Memory B cell (primary cell): ENCODE results near the gene SARDH.
A peak's percentile ranks its signal among the peaks of the same experiment; 100 is the strongest.
"Not testable (repeated sequence)": the region's sequence is repeated elsewhere in the genome, so short reads cannot be mapped to it uniquely, and the experiment has no call there.

ENCODE experiments used
- ATAC-seq: fragments of 150-1000 bp; cut with Tn5 transposase; 2 replicates; pipeline ENCODE4 v1.10.0; 2021; ENCODE audit warnings: low read depth, mild to moderate bottlenecking, moderate library complexity
- DNase-seq, 2 donors: peaks; one replicate each; pipeline ENCODE4 v3.0.0; 2022; ENCODE audit warnings: low spot score in 2 of 2
- H3K27ac Mint-ChIP-seq: one replicate; pipeline ENCODE4 v1.8.0; 2022; ENCODE audit warnings: mild to moderate bottlenecking, moderate library complexity, mixed read lengths
- H3K27me3 Mint-ChIP-seq: one replicate; pipeline ENCODE4 v1.8.0; 2022; ENCODE audit warnings: mixed read lengths
- H3K36me3 Mint-ChIP-seq: one replicate; pipeline ENCODE4 v1.8.0; 2022; ENCODE audit warnings: mild to moderate bottlenecking, mixed read lengths
- H3K4me1 Mint-ChIP-seq: one replicate; pipeline ENCODE4 v1.8.0; 2022; ENCODE audit warnings: mixed read lengths
- H3K4me3 Mint-ChIP-seq: one replicate; pipeline ENCODE4 v1.8.0; 2022; ENCODE audit warnings: mild to moderate bottlenecking, moderate library complexity, mixed read lengths
- H3K9me3 Mint-ChIP-seq: one replicate; pipeline ENCODE4 v1.8.0; 2022; ENCODE audit warnings: mixed read lengths

SARDH gene

DNA sequence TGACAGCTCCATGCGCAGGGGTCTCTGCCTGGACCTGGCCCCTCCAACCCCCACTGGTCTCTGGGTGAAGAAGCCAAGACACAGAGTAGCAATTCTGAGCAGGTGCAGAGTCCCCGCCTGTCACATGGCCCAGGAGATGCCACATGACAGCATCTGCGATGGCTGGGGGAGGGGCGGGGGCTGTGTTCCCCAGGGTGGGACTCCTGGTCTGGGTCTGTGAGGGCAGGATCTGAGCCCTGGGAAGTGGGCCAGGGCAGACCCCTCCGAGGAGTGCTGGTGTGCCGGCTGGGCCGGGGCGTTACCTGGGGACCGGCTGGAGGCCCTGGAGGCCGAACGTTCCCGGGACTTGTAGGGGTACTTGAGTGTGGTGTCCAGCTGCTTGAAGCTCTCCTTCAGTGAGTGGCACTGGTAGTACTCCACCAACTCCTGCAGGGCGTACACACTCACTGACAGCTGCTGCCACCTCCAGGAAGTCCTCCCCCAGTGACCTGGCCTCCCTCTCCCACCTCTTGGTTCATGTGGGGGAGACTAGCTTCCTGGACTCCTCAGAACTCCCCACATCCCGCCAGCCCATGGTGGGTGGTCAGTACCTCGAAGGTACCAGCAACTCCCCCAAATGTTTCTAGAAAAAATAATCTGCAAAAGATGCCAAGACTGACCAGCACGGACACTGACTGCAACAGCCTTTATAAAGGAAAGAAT lies 32.1 kb upstream of the SARDH start:
- Mint-ChIP-seq H3K4me1 (peaks cover 3% of the 10 kb centered on the region), H3K27me3 (no peaks in the 10 kb centered on the region), H3K9me3 (peaks cover 3% of the 10 kb centered on the region), H3K27ac (no peak overlapping the region), H3K4me3 (no peak overlapping the region), H3K36me3 (peaks cover 56% of the 10 kb centered on the region)
- ATAC-seq (no peak), DNase-seq (no peak)

DNA sequence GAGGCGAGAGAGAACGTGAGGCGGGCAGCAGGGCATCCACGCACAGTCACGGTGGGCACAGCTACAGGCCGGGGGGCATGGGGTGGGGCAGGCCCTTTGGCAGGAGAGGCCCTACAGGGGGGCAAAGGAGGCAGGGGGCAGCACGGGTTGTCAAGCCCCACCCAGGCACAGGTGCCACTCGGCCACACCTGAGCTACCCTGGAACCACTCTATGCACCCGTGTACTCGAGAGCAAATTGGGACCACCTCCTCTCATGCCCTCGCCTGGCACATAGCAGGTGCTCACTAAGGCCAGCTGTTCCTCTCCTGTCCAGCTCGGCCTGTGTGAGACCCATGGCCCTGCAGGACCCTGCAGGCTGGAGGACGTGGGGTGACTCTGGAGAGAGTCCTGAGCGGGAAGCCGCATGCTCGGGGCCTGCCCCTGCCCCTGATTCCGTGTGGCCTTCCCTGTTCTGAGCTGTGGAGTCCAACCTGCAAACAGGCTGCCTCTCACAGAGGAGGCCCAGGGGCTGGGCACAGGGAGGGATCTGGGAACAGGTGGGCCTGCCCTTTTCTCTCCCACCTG lies 31.4 kb upstream of the SARDH start:
- H3K4me3 Mint-ChIP-seq = no peak overlapping the region
- H3K9me3 Mint-ChIP-seq = peaks cover 3% of the 10 kb centered on the region
- no peaks in the 10 kb centered on the region for H3K27me3 Mint-ChIP-seq
- DNase-seq (no peak), ATAC-seq (no peak)
- H3K4me1 Mint-ChIP-seq = peaks cover 3% of the 10 kb centered on the region
- peaks cover 53% of the 10 kb centered on the region for H3K36me3 Mint-ChIP-seq
- H3K27ac Mint-ChIP-seq = no peak overlapping the region

DNA sequence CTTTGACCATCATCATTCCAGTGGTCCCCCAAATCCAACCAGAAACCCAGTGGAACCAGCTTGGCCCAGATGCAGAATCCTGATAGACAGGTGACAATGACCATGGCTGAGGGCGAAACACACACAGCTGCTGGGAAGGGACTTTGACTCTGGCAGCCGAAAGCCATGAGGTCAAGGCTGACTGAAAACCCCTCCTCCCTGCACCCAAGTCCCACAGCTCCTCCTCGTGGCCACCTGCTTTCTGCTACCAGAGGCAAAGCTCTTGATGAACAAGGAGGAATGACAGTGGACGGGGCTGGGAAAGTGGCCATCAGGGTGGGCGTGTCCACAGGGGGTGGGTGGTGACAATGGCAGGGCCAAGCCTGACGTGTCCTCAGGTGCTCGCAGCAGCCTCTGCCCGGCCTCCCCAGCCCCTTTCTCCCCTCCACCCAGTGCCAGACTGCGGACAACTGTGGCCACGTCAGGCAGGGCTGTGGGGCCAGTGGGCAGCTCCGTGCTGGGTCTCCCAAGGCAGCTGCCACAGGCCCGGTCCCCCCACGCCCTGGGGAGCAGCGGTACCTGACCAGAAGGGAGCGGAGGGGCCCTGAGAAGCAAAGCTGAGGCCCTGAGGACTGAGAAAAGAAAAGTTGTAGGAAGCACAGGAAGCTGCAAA lies 30.8 kb upstream of the SARDH start:
- H3K9me3 Mint-ChIP-seq = peaks cover 3% of the 10 kb centered on the region

GRCh38 chr9:133768371-133768858 lies 30.3 kb upstream of the SARDH start:
- Mint-ChIP-seq H3K4me3 (no peak overlapping the region), H3K36me3 (peaks cover 59% of the 10 kb centered on the region)

More for the DNA sequence above, 30.8 kb upstream of the SARDH start:
- H3K27me3 Mint-ChIP-seq = no peaks in the 10 kb centered on the region
- DNase-seq (no peak), ATAC-seq (no peak)
- no peak overlapping the region for H3K4me3 Mint-ChIP-seq
- H3K4me1 Mint-ChIP-seq = peaks cover 3% of the 10 kb centered on the region
- H3K36me3 Mint-ChIP-seq = peaks cover 57% of the 10 kb centered on the region
- H3K27ac Mint-ChIP-seq = no peak overlapping the region

DNA sequence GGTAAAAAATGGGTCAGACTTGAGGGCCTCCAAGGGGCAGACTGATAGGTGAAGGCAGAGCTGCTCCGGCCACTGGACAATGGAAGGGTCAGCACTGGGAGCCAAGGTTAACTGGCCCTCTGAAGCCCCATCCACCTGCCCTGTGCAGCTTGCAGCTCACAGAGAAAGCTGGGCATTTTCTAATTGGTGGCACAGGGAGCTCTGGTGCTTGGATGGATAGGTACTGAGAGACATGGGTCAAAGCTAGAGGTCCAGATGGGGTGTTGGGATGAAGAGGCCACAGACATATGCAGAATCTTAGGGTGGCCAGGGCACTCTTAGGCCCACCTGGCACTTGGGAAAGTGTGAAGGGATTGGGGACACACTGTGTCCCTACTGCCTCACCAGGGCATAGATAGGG lies 29.5 kb upstream of the SARDH start:
- H3K27me3 Mint-ChIP-seq = no peaks in the 10 kb centered on the region
- H3K27ac Mint-ChIP-seq = no peak overlapping the region
- H3K36me3 Mint-ChIP-seq = peaks cover 61% of the 10 kb centered on the region
- no peak for ATAC-seq
- no peak for DNase-seq
- H3K9me3 Mint-ChIP-seq = peaks cover 3% of the 10 kb centered on the region
- H3K4me1 Mint-ChIP-seq = peaks cover 3% of the 10 kb centered on the region
- no peak overlapping the region for H3K4me3 Mint-ChIP-seq

More at GRCh38 chr9:133768371-133768858, 30.3 kb upstream of the SARDH start:
- Mint-ChIP-seq H3K9me3 (peaks cover 3% of the 10 kb centered on the region), H3K4me1 (peaks cover 3% of the 10 kb centered on the region), H3K27me3 (no peaks in the 10 kb centered on the region), H3K27ac (no peak overlapping the region)
- ATAC-seq (no peak), DNase-seq (no peak)

GRCh38 chr9:133767008-133767407 lies 28.9 kb upstream of the SARDH start:
- H3K4me3 Mint-ChIP-seq = no peak overlapping the region
- H3K27ac Mint-ChIP-seq = no peak overlapping the region
- H3K4me1 Mint-ChIP-seq = peaks cover 3% of the 10 kb centered on the region
- H3K36me3 Mint-ChIP-seq = peaks cover 62% of the 10 kb centered on the region
- no peaks in the 10 kb centered on the region for H3K27me3 Mint-ChIP-seq
- ATAC-seq = no peak
- no peak for DNase-seq
- H3K9me3 Mint-ChIP-seq = peaks cover 3% of the 10 kb centered on the region

GRCh38 chr9:133766234-133766633 lies 28.1 kb upstream of the SARDH start:
- H3K4me1 Mint-ChIP-seq, H3K27me3 Mint-ChIP-seq, H3K4me3 Mint-ChIP-seq, ATAC-seq, DNase-seq, H3K27ac Mint-ChIP-seq, H3K9me3 Mint-ChIP-seq: not testable (repeated sequence)
- H3K36me3 Mint-ChIP-seq = peaks cover 61% of the 10 kb centered on the region

DNA sequence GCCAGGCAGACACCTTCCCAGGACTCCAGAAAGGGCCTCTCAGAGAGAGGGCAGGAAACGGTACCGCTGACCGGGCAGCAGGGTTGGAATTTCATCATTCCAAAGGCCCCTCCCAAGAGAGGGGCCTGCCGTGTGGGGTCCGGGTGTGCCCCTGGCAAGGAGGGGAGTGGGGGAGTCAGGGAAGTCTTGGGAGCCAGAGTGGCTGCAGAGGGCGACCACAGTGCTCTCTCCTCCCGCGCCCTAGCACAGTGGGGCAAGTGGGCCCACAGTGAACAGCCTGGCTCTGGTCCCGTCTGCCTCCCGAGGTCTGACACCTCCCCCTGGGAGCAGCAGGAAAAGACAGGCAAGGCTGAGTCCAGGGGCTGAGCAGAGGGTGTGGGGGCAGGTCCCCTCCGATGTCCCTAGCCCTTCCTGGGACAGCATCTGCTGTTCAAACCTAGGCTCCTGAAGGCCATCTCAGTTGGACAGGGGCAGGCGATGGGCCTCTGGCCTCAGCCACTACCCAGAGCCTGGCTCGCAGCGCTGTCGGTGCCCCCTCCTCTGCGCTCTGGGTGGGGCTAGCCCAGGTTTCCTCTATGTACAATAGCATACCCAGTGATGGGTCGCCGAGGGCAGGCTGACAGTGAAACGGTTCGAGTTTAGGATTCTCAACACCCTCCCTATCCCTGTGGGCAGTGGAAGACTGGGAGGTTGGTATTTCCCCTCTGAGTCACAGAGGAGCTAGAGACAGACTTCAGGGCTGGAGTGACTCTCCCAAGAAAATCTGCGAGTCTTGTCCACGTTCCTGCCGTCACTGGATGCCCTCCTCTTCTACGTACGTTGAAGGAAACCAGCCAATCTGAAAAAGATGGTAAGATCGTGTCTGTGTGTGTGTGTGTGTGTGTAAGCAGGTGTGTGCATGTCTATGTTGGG lies 25.4 kb upstream of the SARDH start:
- DNase-seq = no peak
- Mint-ChIP-seq H3K4me1 (peaks cover 3% of the 10 kb centered on the region), H3K27ac (no peak overlapping the region), H3K27me3 (no peaks in the 10 kb centered on the region), H3K9me3 (peaks cover 3% of the 10 kb centered on the region), H3K4me3 (no peak overlapping the region), H3K36me3 (peaks cover 61% of the 10 kb centered on the region)
- ATAC-seq = no peak

DNA sequence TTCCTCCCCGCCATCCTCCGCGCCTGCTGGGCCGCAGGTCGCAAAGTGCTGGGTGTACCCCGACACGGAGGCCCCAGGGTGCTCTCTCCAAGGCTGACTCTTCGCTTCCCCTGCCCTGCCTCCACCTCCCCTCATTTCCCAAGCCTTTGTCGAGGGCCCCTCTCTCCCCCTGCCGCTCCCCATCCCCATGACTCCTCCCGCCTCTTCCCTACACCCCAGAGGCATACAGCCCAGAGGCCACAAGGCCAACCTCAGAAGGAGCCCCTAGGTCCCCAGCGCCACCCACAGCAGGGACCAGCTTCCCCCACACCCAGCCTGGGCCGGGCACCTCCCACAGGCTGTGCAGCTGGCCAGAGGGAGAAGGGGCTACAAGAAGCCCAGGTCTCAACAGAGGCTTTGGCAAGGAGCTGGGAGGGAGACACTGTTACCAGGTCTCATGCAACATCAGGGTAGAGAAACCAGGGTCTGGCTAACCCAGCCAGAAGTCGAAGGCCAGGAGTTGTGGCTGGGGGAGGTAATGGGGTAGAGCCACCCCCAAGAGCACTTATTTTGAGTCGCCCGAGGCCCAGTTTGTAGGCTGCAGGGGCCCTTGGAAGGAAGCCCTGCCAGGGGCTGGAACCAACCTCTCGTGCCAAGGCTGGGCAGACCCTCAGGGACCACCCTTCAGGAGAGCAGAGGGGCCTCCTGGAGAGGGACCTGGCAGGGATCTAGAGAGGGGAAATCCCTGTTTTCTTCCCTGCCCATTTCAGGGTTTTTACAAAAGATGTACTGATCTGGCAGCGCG lies 24.5 kb upstream of the SARDH start:
- peaks cover 2% of the 10 kb centered on the region for H3K4me1 Mint-ChIP-seq
- H3K27me3 Mint-ChIP-seq = no peaks in the 10 kb centered on the region
- peaks cover 52% of the 10 kb centered on the region for H3K36me3 Mint-ChIP-seq
- ATAC-seq (no peak), DNase-seq (no peak)
- H3K9me3 Mint-ChIP-seq = peaks cover 3% of the 10 kb centered on the region
- no peak overlapping the region for H3K4me3 Mint-ChIP-seq
- peak overlapping the region; percentile 73 for H3K27ac Mint-ChIP-seq

GRCh38 chr9:133761641-133762248 lies 23.6 kb upstream of the SARDH start:
- Mint-ChIP-seq H3K36me3 (peaks cover 44% of the 10 kb centered on the region), H3K27ac (no peak overlapping the region), H3K27me3 (no peaks in the 10 kb centered on the region), H3K4me1 (no peaks in the 10 kb centered on the region), H3K9me3 (peaks cover under 1% of the 10 kb centered on the region), H3K4me3 (no peak overlapping the region)
- DNase-seq = no peak
- ATAC-seq = no peak

- Mint-ChIP-seq H3K4me1 (no peaks in the 10 kb centered on the region), H3K27me3 (no peaks in the 10 kb centered on the region), H3K27ac (no peak overlapping the region), H3K4me3 (no peak overlapping the region), H3K9me3 (no peaks in the 10 kb centered on the region), H3K36me3 (peaks cover 35% of the 10 kb centered on the region)
- no peak for DNase-seq
- ATAC-seq = no peak
Observed at GRCh38 chr9:133760713-133761290, 22.6 kb upstream of the SARDH start.

DNA sequence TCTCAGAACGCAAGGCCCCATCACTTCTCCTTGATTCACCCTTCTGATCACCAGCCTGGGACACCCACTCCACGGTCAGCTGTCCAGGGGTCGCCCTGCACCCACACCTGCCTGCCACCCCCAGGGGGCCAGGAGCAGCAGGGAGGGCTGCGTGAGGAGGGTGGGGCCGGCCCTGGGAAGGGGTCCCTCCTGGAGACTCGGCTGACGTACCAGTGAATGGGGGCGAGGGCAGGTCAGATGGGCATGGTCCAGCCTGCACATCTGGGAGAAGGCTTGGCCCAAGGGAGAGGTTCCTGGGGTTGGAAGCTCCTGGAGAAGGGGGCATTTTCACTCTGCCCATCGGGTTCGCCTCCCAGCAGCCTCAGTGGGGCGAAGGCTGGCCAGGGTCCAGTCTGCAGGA lies 21.8 kb upstream of the SARDH start:
- peaks cover 6% of the 10 kb centered on the region for H3K4me1 Mint-ChIP-seq
- no peaks in the 10 kb centered on the region for H3K9me3 Mint-ChIP-seq
- DNase-seq (no peak), ATAC-seq (no peak)
- H3K27ac Mint-ChIP-seq = no peak overlapping the region
- H3K36me3 Mint-ChIP-seq = peaks cover 28% of the 10 kb centered on the region
- H3K4me3 Mint-ChIP-seq = no peak overlapping the region
- H3K27me3 Mint-ChIP-seq = no peaks in the 10 kb centered on the region
